GM21515 (cell line): ENCODE data around the gene TRMT11.
"Not testable (repeated sequence)": the region's sequence is repeated elsewhere in the genome, so short reads cannot be mapped to it uniquely, and the experiment has no call there.

ENCODE experiments used
- ATAC-seq: cut with Tn5 transposase; IDR thresholded peaks from one replicate; pipeline ENCODE4 v1.9.1; 2021; ENCODE audit not compliant: unreplicated experiment

The TRMT11 gene

GRCh38 chr6:125956506-125957390 lies 29.6 kb upstream of the TRMT11 start, which contains the start of gene HINT3:
TSS of gene HINT3 (plus strand) at chr6:125956770. CDS start at chr6:125956978, 208 bp downstream.
- peak; percentile 92 for ATAC-seq

GRCh38 chr6:125957391-125957693 lies 29.0 kb upstream of the TRMT11 start:
- ATAC-seq, result no peak

- ATAC-seq, result no peak
Observed at GRCh38 chr6:125957845-125958244, 28.5 kb upstream of the TRMT11 start.

- no peak for ATAC-seq
Observed at GRCh38 chr6:125959041-125959440, 27.3 kb upstream of the TRMT11 start.

- ATAC-seq, result no peak
Observed at GRCh38 chr6:125961117-125961516, 25.2 kb upstream of the TRMT11 start.

GRCh38 chr6:125962900-125963497 lies 23.3 kb upstream of the TRMT11 start:
- no peak for ATAC-seq

- no peak for ATAC-seq
Observed at GRCh38 chr6:125963817-125964216, 22.5 kb upstream of the TRMT11 start.

- ATAC-seq, result no peak
Observed at GRCh38 chr6:125966569-125966968, 19.8 kb upstream of the TRMT11 start.

GRCh38 chr6:125968493-125968892 lies 17.8 kb upstream of the TRMT11 start:
- no peak for ATAC-seq

- no peak for ATAC-seq
Observed at GRCh38 chr6:125970760-125971159, 15.6 kb upstream of the TRMT11 start.

GRCh38 chr6:125972478-125972877 lies 13.9 kb upstream of the TRMT11 start:
- not testable (repeated sequence) for ATAC-seq

- peak; percentile 78 for ATAC-seq
Observed at GRCh38 chr6:125974214-125974866, 12.0 kb upstream of the TRMT11 start.

- ATAC-seq, result no peak
Observed at GRCh38 chr6:125979101-125979500, 7.2 kb upstream of the TRMT11 start.

GRCh38 chr6:125981571-125982185 lies 4.7 kb upstream of the TRMT11 start:
- no peak for ATAC-seq

- ATAC-seq, result no peak
Observed at GRCh38 chr6:125983246-125983945, 2.9 kb upstream of the TRMT11 start.

GRCh38 chr6:125984311-125984710 lies 2.0 kb upstream of the TRMT11 start:
- no peak for ATAC-seq

GRCh38 chr6:125985522-125985921 lies 818 bp upstream of the TRMT11 start:
- no peak for ATAC-seq

- no peak for ATAC-seq
Observed at GRCh38 chr6:125985979-125986300, 400 bp upstream of the TRMT11 start.

GRCh38 chr6:125987026-125987617 lies 782 bp downstream of the TRMT11 start:
- peak; percentile 28 for ATAC-seq

- no peak for ATAC-seq
Observed at GRCh38 chr6:125988280-125988679, 1.9 kb downstream of the TRMT11 start.

GRCh38 chr6:125989631-125990030 lies 3.3 kb downstream of the TRMT11 start:
- ATAC-seq, result no peak
